Thyroid gland (tissue), 4 donors: Measurements from ENCODE around the gene SPTY2D1. TPM values are rescaled to one million over a fixed set of nuclear protein-coding genes. Genes with fewer than 3 reads are reported as not detected.

Experiments
- DNase-seq, 2 donors: peaks; one replicate each; pipeline ENCODE4 v3.0.0-alpha.2; 2019
- H3K27ac ChIP-seq, 3 donors: fragments of 200-600 bp; sonication (generic); 1 replicate in 2 of 3; 2 replicates in 1 of 3; pipeline ENCODE4 v1.5.1; 2016 to 2019; ENCODE audit warnings: mild to moderate bottlenecking in 1 of 3, moderate library complexity in 1 of 3
- H3K27me3 ChIP-seq: fragments of 200-600 bp; sonication (generic); one replicate; pipeline ENCODE4 v1.5.1; 2019
- H3K36me3 ChIP-seq, 2 donors: fragments of 200-600 bp; sonication (generic); one replicate each; pipeline ENCODE4 v1.5.1; 2016 to 2019
- H3K4me1 ChIP-seq, 2 donors: fragments of 200-600 bp; sonication (generic); one replicate each; pipeline ENCODE4 v1.5.1; 2017 to 2019
- H3K4me3 ChIP-seq, 3 donors: fragments of 200-600 bp; sonication (generic); replicated peaks in 1 of 3; 1 replicate in 2 of 3; 2 replicates in 1 of 3; pipeline ENCODE4 v1.5.1; 2016; ENCODE audit warnings: mild to moderate bottlenecking in 1 of 3
- H3K9me3 ChIP-seq: fragments of 200-600 bp; sonication (generic); one replicate; pipeline ENCODE4 v1.5.1; 2017
- POLR2A ChIP-seq, 2 donors: fragments of 450-650 bp; IDR thresholded peaks; one replicate each; pipeline ENCODE4 v1.6.1; 2017; ENCODE audit warnings: antibody characterized with exemption in 2 of 2, mild to moderate bottlenecking in 2 of 2, moderate library complexity in 1 of 2
- WGBS, 2 donors: methylation state at CpG; one replicate each; pipeline ENCODE4 v1.1.5; 2017; 5-methylcytosine and 5-hydroxymethylcytosine counted together
- intact Hi-C: fragments of 100-400 bp; cut with DNase I; formaldehyde crosslinking; loops from one replicate; pipeline ENCODE4 v1.15.1; 2023
- total RNA-seq, 4 donors: library from RNA; depleted of rRNA; stranded (reverse); fragments of >200 nt; gene quantifications; one replicate each; pipeline ENCODE4 v1.2.3, GENCODE V29; 2016
- TF ChIP-seq, protein P1 (sequence below), 6 experiments: fragments of 200-600 bp in 3 of 6; fragments of 450-650 bp in 3 of 6; sonication (generic) in 3 of 6; IDR thresholded peaks; one replicate each; pipeline ENCODE4 v1.5.1; 2016 to 2019; ENCODE audit warnings: antibody characterized with exemption in 6 of 6, mild to moderate bottlenecking in 2 of 6, inconsistent platforms in 1 of 6, moderate library complexity in 1 of 6

Gene SPTY2D1
- total RNA-seq, 4 donors from 2014 or later: 18.1 to 26.9 (median 24.9) TPM

DNA sequence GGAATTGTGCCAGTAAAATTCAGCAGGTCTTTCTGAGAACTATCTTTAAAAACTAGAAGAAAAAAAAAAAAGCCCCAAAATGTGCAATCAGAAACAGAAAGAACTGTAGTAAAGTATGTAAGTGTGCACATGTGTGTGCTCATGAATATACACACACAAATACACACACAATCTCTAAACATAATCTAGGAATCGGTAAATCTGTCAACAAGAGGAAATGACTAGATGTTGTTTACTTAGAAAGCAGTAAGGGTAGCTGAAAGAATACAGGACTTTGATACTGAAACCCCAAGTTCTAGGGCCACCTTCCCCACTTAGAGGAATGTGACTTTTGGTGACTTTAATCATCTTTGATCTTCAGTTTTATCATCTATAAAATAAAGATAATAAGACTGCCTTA lies 58.8 kb downstream of the SPTY2D1 start:
- H3K36me3 ChIP-seq: peaks cover 10 to 28% of the 10 kb centered on the region in 2 donors
- no peaks in the 10 kb centered on the region for H3K27me3 ChIP-seq
- 78 to 85% methylated on average over 1 of the region's 1 CpG for WGBS, 2 donors
- DNase-seq: no peak
- no peaks in the 10 kb centered on the region for H3K9me3 ChIP-seq
- intact Hi-C loops: no loop called here
- TF ChIP-seq POLR2A (IDR thresholded peaks at IDR 0.05): no peak
- TF ChIP-seq, protein P1, sequence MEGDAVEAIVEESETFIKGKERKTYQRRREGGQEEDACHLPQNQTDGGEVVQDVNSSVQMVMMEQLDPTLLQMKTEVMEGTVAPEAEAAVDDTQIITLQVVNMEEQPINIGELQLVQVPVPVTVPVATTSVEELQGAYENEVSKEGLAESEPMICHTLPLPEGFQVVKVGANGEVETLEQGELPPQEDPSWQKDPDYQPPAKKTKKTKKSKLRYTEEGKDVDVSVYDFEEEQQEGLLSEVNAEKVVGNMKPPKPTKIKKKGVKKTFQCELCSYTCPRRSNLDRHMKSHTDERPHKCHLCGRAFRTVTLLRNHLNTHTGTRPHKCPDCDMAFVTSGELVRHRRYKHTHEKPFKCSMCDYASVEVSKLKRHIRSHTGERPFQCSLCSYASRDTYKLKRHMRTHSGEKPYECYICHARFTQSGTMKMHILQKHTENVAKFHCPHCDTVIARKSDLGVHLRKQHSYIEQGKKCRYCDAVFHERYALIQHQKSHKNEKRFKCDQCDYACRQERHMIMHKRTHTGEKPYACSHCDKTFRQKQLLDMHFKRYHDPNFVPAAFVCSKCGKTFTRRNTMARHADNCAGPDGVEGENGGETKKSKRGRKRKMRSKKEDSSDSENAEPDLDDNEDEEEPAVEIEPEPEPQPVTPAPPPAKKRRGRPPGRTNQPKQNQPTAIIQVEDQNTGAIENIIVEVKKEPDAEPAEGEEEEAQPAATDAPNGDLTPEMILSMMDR (IDR thresholded peaks at IDR 0.05): no peak
- H3K27ac ChIP-seq: no peak overlapping the region
- H3K4me1 ChIP-seq: no peaks in the 10 kb centered on the region
- H3K4me3 ChIP-seq: no peak overlapping the region

DNA sequence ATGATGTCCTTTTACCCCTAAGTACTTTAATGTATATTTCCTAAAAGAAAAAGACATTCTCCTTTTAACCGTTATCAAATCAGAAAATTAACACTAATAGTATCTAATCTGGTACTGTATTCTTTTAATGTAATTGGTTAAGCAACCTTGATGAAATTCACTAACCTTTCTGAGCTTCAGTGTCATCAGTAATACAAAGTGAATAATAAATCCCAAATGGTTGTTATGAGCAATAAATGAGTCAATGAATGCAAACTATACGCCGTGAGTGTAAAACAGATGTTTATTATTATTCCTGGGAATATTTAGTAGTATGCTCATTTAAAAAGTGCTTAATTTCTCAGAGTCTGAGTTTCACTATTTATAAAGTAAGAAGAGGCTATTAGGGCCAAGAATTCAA lies 67.1 kb downstream of the SPTY2D1 start:
- H3K36me3 ChIP-seq: peaks cover 18 to 22% of the 10 kb centered on the region in 2 donors

GRCh38 chr11:18566406-18566805 lies 67.7 kb downstream of the SPTY2D1 start:
- H3K27me3 ChIP-seq: no peaks in the 10 kb centered on the region
- DNase-seq: no peak
- peaks cover 18 to 22% of the 10 kb centered on the region in 2 donors for H3K36me3 ChIP-seq
- no peak overlapping the region for H3K4me3 ChIP-seq
- no peaks in the 10 kb centered on the region for H3K9me3 ChIP-seq
- no peak overlapping the region for H3K27ac ChIP-seq
- no peaks in the 10 kb centered on the region for H3K4me1 ChIP-seq
- intact Hi-C loops: no loop called here
- TF ChIP-seq, protein P1 (IDR thresholded peaks at IDR 0.05): no peak
- TF ChIP-seq POLR2A (IDR thresholded peaks at IDR 0.05): no peak

More for the DNA sequence above, 67.1 kb downstream of the SPTY2D1 start:
- whole genome bisulfite sequencing, 2 donors: 96% methylated on average over 3 of the region's 3 CpGs
- no peak for DNase-seq
- Histone ChIP-seq H3K9me3 (no peaks in the 10 kb centered on the region), H3K4me1 (no peaks in the 10 kb centered on the region), H3K4me3 (no peak overlapping the region), H3K27me3 (no peaks in the 10 kb centered on the region), H3K27ac (no peak overlapping the region)
- intact Hi-C loops: no loop called here
- TF ChIP-seq, protein P1 (IDR thresholded peaks at IDR 0.05): no peak
- TF ChIP-seq POLR2A (IDR thresholded peaks at IDR 0.05): no peak

- H3K4me1 ChIP-seq: no peaks in the 10 kb centered on the region
- no peaks in the 10 kb centered on the region for H3K27me3 ChIP-seq
- DNase-seq: no peak
- TF ChIP-seq POLR2A (IDR thresholded peaks at IDR 0.05): no peak
- TF ChIP-seq, protein P1 (IDR thresholded peaks at IDR 0.05): no peak
- H3K4me3 ChIP-seq: no peak overlapping the region
- intact Hi-C loops: no loop called here
- no peak overlapping the region for H3K27ac ChIP-seq
- H3K9me3 ChIP-seq: no peaks in the 10 kb centered on the region
- H3K36me3 ChIP-seq: peaks cover 22 to 27% of the 10 kb centered on the region in 2 donors
Measured at GRCh38 chr11:18564149-18564548, 70.0 kb downstream of the SPTY2D1 start.

DNA sequence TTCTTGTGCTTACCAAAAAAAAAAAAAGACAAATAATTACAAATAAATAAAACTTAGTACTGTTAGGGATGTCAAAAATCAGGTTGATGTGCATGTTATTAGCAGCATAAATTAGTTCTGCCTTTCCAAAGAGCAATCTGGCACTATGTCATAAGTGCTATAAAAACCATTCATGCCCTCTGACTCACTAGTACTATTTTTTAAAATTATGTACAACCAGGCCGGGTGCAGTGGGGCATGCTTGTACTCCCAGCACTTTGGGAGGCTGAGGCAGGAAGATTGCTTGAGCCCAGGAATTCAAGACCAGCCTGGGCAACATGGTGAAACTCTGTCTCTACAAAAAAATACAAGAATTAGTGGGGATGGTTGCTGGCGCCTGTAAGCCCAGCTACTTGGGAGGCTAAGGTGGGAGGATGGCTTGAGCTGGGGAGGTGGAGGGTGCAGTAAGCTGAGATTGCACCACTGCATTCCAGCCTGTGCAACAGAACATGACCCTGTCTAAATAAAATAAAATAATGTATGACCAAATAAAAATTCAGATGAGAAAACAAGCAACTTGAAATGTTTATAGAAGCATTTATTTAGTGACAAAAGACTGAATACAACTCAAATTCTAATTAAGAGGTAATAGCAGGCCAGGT lies 70.9 kb downstream of the SPTY2D1 start:
- Histone ChIP-seq H3K27ac (no peak overlapping the region), H3K9me3 (no peaks in the 10 kb centered on the region), H3K36me3 (peaks cover 22 to 27% of the 10 kb centered on the region in 2 donors), H3K4me1 (no peaks in the 10 kb centered on the region), H3K4me3 (no peak overlapping the region), H3K27me3 (no peaks in the 10 kb centered on the region)
- TF ChIP-seq, protein P1 (IDR thresholded peaks at IDR 0.05): no peak
- no peak for TF ChIP-seq POLR2A (IDR thresholded peaks at IDR 0.05)
- WGBS, 2 donors: 93 to 98% methylated on average over 2 of the region's 2 CpGs
- no peak for DNase-seq
- intact Hi-C loops: no loop called here

Other genes with a start within 250 kb of the SPTY2D1 start
- 100 to 1,000 TPM; 268 to 456 (median 345) TPM for gene LDHA, start 239.8 kb downstream of the SPTY2D1 start, total RNA-seq
- under 1 TPM in 1 of 4 donors, not detected in 3; 0.40 TPM for gene LDHC, start 222.0 kb downstream of the SPTY2D1 start, total RNA-seq
- not detected for gene LDHAL6A, start 178.5 kb downstream of the SPTY2D1 start, total RNA-seq
- 100 to 1,000 TPM in 2 of 4 donors, 10 to 100 TPM in 2; 71.5 to 147 (median 99.3) TPM for gene TSG101, start 107.4 kb downstream of the SPTY2D1 start, total RNA-seq
- 10 to 100 TPM; 19.5 to 37.9 (median 35.4) TPM for gene UEVLD, start 45.6 kb downstream of the SPTY2D1 start, total RNA-seq
- gene MISFA, start 34.6 kb downstream of the SPTY2D1 start, total RNA-seq: 1 to 10 TPM in 3 of 4 donors, not detected in 1; 1.3 to 5.7 (median 4.4) TPM
- gene TMEM86A, start 64.4 kb upstream of the SPTY2D1 start, total RNA-seq: 10 to 100 TPM in 1 of 4 donors, 1 to 10 TPM in 3; 5.8 to 13.2 (median 6.2) TPM
- under 1 TPM in 3 of 4 donors, not detected in 1; 0.33 to 0.93 (median 0.78) TPM for gene IGSF22, start 91.8 kb upstream of the SPTY2D1 start, total RNA-seq
- 1 to 10 TPM in 1 of 4 donors, under 1 TPM in 2, not detected in 1; 0.44 to 1.1 (median 0.56) TPM for gene PTPN5, start 157.5 kb upstream of the SPTY2D1 start, total RNA-seq